HEK293 (cell line): ENCODE measurements around the gene SH3BP2.

Experiments
- CTCF ChIA-PET: fragments of 350-600 bp; formaldehyde crosslinking; extraction: SDS; loops from one replicate; lab custom pipeline; 2021; ENCODE audit warnings: antibody characterized with exemption; lab: Yijun Ruan, JAX
- POLR2A ChIA-PET: fragments of 300-600 bp; formaldehyde crosslinking; extraction: SDS; loops from one replicate; lab custom pipeline; 2020; ENCODE audit warnings: antibody characterized with exemption, inconsistent platforms; lab: Yijun Ruan, JAX
- H3K27ac ChIP-seq: fragments of 200-500 bp; sonication (Bioruptor generic); 2 replicates; pipeline ENCODE4 v1.5.1; 2014; ENCODE audit warnings: low read depth, low read length, control low read depth, inconsistent platforms; ENCODE audit errors: extremely low read depth
- H3K36me3 ChIP-seq, 2 experiments: fragments of 200-500 bp in 1 of 2; sonication (Bioruptor generic) in 1 of 2; 1 replicate in 1 of 2; 2 replicates in 1 of 2; pipeline ENCODE4 v1.5.1; 2014 to 2017; ENCODE audit warnings: inconsistent platforms in 2 of 2, low read length in 2 of 2; ENCODE audit not compliant: control insufficient read depth in 2 of 2, insufficient read depth in 1 of 2
- H3K4me1 ChIP-seq: fragments of 200-500 bp; sonication (Bioruptor generic); 2 replicates; pipeline ENCODE4 v1.5.1; 2014; ENCODE audit warnings: mild to moderate bottlenecking, low read length, inconsistent platforms; ENCODE audit not compliant: control insufficient read depth, insufficient read depth
- H3K4me3 ChIP-seq: 2 replicates; pipeline ENCODE4 v1.5.1; 2011; ENCODE audit warnings: low read depth, mild to moderate bottlenecking, control low read depth, low read length, moderate library complexity
- H3K9me3 ChIP-seq: fragments of 200-500 bp; sonication (Bioruptor generic); 2 replicates; pipeline ENCODE4 v1.5.1; 2014; ENCODE audit warnings: low read depth, low read length, inconsistent platforms; ENCODE audit not compliant: control insufficient read depth, insufficient read depth
- EGR2 ChIP-seq: fragments of 450-650 bp; formaldehyde crosslinking; IDR thresholded peaks from 2 replicates; pipeline ENCODE4 v1.5.1; 2016; ENCODE audit warnings: low read depth, missing biosample characterization, missing genetic modification characterization
- TCF7L2 ChIP-seq: IDR thresholded peaks from 2 replicates; pipeline ENCODE4 v1.6.1; 2011; ENCODE audit warnings: low read depth, mild to moderate bottlenecking, inconsistent platforms, low read length, moderate library complexity, borderline replicate concordance
- TRIM28 ChIP-seq: IDR thresholded peaks from 2 replicates; pipeline ENCODE4 v1.6.1; 2011; ENCODE audit warnings: low read length, control low read depth, borderline replicate concordance
- YY1 ChIP-seq: fragments of 450-650 bp; formaldehyde crosslinking; IDR thresholded peaks from 2 replicates; pipeline ENCODE4 v1.5.1; 2018; ENCODE audit warnings: missing biosample characterization, missing genetic modification characterization
- ZEB2 ChIP-seq: fragments of 450-650 bp; formaldehyde crosslinking; IDR thresholded peaks from 2 replicates; pipeline ENCODE4 v1.5.1; 2016; ENCODE audit warnings: missing biosample characterization, missing genetic modification characterization
- ZFP37 ChIP-seq: fragments of 450-650 bp; formaldehyde crosslinking; IDR thresholded peaks from 2 replicates; pipeline ENCODE4 v1.5.1; 2016; ENCODE audit warnings: missing biosample characterization, missing genetic modification characterization
- ZIC2 ChIP-seq: fragments of 450-650 bp; formaldehyde crosslinking; IDR thresholded peaks from 2 replicates; pipeline ENCODE4 v1.5.1; 2016; ENCODE audit warnings: missing biosample characterization, missing genetic modification characterization
- ZNF140 ChIP-seq: fragments of 450-650 bp; formaldehyde crosslinking; IDR thresholded peaks from 2 replicates; pipeline ENCODE4 v1.5.1; 2016; ENCODE audit warnings: missing biosample characterization, missing genetic modification characterization
- ZNF155 ChIP-seq: fragments of 450-650 bp; formaldehyde crosslinking; IDR thresholded peaks from 2 replicates; pipeline ENCODE4 v1.5.1; 2016; ENCODE audit warnings: missing biosample characterization, missing genetic modification characterization
- ZNF239 ChIP-seq: fragments of 450-650 bp; formaldehyde crosslinking; IDR thresholded peaks from 2 replicates; pipeline ENCODE4 v1.5.1; 2016; ENCODE audit warnings: missing biosample characterization, missing genetic modification characterization
- ZNF311 ChIP-seq: fragments of 450-650 bp; formaldehyde crosslinking; IDR thresholded peaks from 2 replicates; pipeline ENCODE4 v1.5.1; 2017; ENCODE audit warnings: missing biosample characterization, missing genetic modification characterization, borderline replicate concordance
- ZNF585B ChIP-seq: fragments of 450-650 bp; formaldehyde crosslinking; IDR thresholded peaks from 2 replicates; pipeline ENCODE4 v1.5.1; 2016; ENCODE audit warnings: missing biosample characterization, missing genetic modification characterization
- ZNF621 ChIP-seq: fragments of 450-650 bp; formaldehyde crosslinking; IDR thresholded peaks from 2 replicates; pipeline ENCODE4 v1.5.1; 2017; ENCODE audit warnings: missing biosample characterization, missing genetic modification characterization
- ZNF623 ChIP-seq: fragments of 450-650 bp; formaldehyde crosslinking; IDR thresholded peaks from 2 replicates; pipeline ENCODE4 v1.5.1; 2016; ENCODE audit warnings: missing biosample characterization, missing genetic modification characterization
- ZNF670 ChIP-seq: fragments of 450-650 bp; formaldehyde crosslinking; IDR thresholded peaks from 2 replicates; pipeline ENCODE4 v1.5.1; 2016; ENCODE audit warnings: missing biosample characterization, missing genetic modification characterization, low read depth
- ZNF677 ChIP-seq: fragments of 450-650 bp; IDR thresholded peaks from 2 replicates; pipeline ENCODE4 v1.5.0; 2018; ENCODE audit warnings: missing biosample characterization, mild to moderate bottlenecking, missing genetic modification characterization, moderate library complexity
- TF ChIP-seq, protein P1 (sequence below): fragments of 450-650 bp; formaldehyde crosslinking; IDR thresholded peaks from 2 replicates; pipeline ENCODE4 v1.5.1; 2017; ENCODE audit warnings: missing biosample characterization, mild to moderate bottlenecking, missing genetic modification characterization, moderate library complexity
- TF ChIP-seq, protein P2 (sequence below): fragments of 450-650 bp; formaldehyde crosslinking; IDR thresholded peaks from 2 replicates; pipeline ENCODE4 v1.5.1; 2016; ENCODE audit warnings: missing biosample characterization, missing genetic modification characterization
- TF ChIP-seq, protein P3 (sequence below): fragments of 450-650 bp; formaldehyde crosslinking; IDR thresholded peaks from 2 replicates; pipeline ENCODE4 v1.5.1; 2016; ENCODE audit warnings: missing biosample characterization, missing genetic modification characterization

Gene SH3BP2

DNA sequence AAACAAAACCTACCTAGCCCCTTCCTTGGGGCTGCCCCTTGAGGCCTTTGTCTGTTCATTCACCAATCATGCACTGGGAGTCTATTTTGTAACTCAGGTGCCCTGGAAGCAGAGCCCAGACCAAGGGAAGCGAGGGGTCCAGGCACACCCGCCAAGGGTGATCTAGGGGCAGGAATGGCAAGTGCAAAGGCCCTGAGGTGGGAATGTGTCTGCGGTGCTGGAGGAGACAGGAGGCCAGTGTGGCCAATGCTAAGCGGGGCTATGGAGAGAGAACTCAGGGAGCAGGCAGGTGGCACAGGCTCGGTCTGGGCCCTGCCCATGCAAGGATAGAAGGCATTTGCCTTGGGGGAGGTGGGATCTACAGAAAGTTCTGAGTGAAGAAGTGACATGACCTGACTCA lies 3.5 kb upstream of the SH3BP2 start:
- Histone ChIP-seq H3K9me3 (no peaks in the 10 kb centered on the region), H3K36me3 (no peaks in the 10 kb centered on the region), H3K4me1 (no peaks in the 10 kb centered on the region), H3K27ac (no peak overlapping the region), H3K4me3 (no peak overlapping the region)
- CTCF ChIA-PET: no interaction called here
- TF ChIP-seq, protein P1, sequence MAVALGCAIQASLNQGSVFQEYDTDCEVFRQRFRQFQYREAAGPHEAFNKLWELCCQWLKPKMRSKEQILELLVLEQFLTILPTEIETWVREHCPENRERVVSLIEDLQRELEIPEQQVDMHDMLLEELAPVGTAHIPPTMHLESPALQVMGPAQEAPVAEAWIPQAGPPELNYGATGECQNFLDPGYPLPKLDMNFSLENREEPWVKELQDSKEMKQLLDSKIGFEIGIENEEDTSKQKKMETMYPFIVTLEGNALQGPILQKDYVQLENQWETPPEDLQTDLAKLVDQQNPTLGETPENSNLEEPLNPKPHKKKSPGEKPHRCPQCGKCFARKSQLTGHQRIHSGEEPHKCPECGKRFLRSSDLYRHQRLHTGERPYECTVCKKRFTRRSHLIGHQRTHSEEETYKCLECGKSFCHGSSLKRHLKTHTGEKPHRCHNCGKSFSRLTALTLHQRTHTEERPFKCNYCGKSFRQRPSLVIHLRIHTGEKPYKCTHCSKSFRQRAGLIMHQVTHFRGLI (tag by site-specific recombination): no peak
- peak; percentile 95 for TF ChIP-seq ZNF623 (tag by site-specific recombination)
- POLR2A ChIA-PET: no interaction called here

DNA sequence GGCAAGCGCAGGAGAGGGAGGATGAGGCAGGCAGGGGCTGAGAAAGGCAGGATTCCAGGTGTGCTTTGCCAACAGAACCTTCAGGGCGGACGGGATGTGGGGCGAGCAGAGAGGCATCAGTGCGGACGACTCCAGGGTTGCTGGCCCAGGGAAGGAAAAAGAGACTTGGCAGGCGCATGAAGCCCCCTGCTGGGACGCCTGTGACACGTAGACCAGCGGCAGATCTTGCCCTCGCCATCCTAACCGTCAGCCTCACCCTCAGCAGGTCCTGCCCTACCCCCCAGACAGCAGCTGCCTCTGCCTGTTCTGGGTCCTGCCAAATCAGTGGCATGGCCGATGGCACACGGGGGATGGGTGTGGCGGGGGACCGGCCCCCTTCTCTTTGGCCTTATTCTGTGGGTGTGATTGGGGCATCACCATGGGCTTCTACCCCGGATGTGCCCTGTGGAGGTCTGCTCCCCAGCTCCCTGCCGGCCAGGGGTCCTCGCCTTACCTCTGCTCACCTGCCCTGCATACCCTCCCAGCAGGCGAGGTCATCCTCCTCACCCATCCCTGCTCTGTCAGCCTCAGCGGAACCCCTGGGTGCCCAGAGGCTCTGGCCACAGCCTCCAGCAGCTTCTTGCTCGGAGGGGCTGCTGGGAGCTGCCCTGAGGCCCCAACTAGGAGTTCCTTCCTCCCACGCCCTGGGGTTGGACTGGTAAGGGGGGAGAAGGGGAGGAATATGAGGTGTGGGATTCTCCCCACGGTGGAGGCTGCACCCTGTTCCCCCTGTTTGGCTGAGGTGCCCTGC lies 2.9 kb upstream of the SH3BP2 start:
- Histone ChIP-seq H3K4me3 (no peak overlapping the region), H3K9me3 (no peaks in the 10 kb centered on the region), H3K27ac (no peak overlapping the region), H3K4me1 (no peaks in the 10 kb centered on the region), H3K36me3 (no peaks in the 10 kb centered on the region)
- TF ChIP-seq ZNF311 (no peak), ZNF140 (no peak), ZNF585B (tag by site-specific recombination) (no peak), YY1 (tag by site-specific recombination) (no peak), TRIM28 (no peak), ZFP37 (tag by site-specific recombination) (no peak), ZNF621 (tag by site-specific recombination) (no peak)
- TF ChIP-seq, protein P2, sequence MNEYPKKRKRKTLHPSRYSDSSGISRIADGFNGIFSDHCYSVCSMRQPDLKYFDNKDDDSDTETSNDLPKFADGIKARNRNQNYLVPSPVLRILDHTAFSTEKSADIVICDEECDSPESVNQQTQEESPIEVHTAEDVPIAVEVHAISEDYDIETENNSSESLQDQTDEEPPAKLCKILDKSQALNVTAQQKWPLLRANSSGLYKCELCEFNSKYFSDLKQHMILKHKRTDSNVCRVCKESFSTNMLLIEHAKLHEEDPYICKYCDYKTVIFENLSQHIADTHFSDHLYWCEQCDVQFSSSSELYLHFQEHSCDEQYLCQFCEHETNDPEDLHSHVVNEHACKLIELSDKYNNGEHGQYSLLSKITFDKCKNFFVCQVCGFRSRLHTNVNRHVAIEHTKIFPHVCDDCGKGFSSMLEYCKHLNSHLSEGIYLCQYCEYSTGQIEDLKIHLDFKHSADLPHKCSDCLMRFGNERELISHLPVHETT (tag by site-specific recombination): no peak
- POLR2A ChIA-PET: no interaction called here
- CTCF ChIA-PET: no interaction called here

DNA sequence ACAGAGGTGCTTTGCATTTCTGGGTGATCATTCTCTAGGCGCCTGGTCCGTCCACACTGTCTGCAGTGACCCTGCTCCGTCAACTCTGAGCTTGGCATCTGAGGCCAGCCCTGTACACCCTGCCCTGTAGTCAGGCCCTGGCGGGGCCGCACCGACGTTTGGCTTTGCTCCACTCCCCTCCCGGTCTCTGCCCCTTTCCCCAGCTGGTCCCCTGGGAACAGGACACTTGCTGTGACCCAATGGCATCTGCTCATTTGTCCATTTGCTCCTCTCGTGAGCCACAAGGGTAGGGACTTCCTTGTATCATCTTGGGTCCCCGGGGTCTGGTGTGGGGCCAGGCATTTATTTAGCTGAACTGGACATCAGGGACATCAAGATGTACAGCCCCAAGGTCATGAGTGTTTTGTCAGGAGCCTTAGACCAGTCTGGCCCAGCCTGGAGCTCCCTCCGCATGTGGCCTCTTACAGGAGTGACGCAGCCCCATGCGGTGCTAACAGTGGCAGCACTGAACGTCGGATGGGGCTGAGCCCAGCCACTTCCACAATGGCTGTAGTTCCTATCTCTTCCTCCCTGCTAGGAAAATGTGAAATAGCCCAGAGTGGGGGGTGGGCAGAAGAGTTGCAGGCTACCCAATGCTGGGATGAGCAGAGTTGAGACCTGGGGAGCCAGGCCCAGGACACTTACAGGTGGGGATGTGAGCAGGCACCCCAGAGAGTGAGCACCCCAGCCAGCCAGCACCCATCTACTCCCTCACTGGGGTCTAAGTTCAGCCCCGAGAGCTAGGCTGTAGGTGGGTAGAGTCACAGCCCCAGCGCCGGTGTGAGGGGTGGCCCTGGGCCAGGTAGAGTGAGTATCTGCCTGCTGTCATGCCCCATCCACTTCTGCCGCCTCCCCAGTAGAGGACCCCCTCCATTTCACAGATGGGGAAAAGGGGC lies 2.0 kb upstream of the SH3BP2 start:
- Histone ChIP-seq H3K36me3 (no peaks in the 10 kb centered on the region), H3K4me3 (no peak overlapping the region), H3K27ac (no peak overlapping the region), H3K9me3 (no peaks in the 10 kb centered on the region), H3K4me1 (no peaks in the 10 kb centered on the region)
- TF ChIP-seq ZIC2 (tag by site-specific recombination) (peak; percentile 66), ZEB2 (tag by site-specific recombination) (no peak), ZNF155 (tag by site-specific recombination) (no peak), EGR2 (tag by site-specific recombination) (no peak), ZNF239 (tag by site-specific recombination) (no peak), ZNF670 (tag by site-specific recombination) (no peak), TCF7L2 (no peak), ZNF677 (tag by site-specific recombination) (no peak)
- TF ChIP-seq, protein P3, sequence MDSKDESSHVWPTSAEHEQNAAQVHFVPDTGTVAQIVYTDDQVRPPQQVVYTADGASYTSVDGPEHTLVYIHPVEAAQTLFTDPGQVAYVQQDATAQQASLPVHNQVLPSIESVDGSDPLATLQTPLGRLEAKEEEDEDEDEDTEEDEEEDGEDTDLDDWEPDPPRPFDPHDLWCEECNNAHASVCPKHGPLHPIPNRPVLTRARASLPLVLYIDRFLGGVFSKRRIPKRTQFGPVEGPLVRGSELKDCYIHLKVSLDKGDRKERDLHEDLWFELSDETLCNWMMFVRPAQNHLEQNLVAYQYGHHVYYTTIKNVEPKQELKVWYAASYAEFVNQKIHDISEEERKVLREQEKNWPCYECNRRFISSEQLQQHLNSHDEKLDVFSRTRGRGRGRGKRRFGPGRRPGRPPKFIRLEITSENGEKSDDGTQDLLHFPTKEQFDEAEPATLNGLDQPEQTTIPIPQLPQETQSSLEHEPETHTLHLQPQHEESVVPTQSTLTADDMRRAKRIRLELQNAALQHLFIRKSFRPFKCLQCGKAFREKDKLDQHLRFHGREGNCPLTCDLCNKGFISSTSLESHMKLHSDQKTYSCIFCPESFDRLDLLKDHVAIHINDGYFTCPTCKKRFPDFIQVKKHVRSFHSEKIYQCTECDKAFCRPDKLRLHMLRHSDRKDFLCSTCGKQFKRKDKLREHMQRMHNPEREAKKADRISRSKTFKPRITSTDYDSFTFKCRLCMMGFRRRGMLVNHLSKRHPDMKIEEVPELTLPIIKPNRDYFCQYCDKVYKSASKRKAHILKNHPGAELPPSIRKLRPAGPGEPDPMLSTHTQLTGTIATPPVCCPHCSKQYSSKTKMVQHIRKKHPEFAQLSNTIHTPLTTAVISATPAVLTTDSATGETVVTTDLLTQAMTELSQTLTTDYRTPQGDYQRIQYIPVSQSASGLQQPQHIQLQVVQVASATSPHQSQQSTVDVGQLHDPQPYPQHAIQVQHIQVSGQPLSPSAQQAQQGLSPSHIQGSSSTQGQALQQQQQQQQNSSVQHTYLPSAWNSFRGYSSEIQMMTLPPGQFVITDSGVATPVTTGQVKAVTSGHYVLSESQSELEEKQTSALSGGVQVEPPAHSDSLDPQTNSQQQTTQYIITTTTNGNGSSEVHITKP: no peak
- TF ChIP-seq, protein P1 (tag by site-specific recombination): peak; percentile 15; the same call in 1 of the 2 replicates
- ChIA-PET POLR2A (no interaction called here), CTCF (interaction anchor here (0.7 kb wide), 1 partner anchor 256 kb away, joined by 5 read pairs; no protein-coding TSS in a partner anchor)
